Stimulated activated CD8-positive, alpha-beta memory T cell treated with anti-CD3 and anti-CD28 coated beads, Interleukin-4, amount 100 ng/mL, for 1 hour (primary cell): ENCODE data around the gene RPGR.

Experiments
- DNase-seq, 2 donors: peaks; one replicate each; pipeline ENCODE4 v3.0.0-alpha.2; 2020; ENCODE audit warnings: low read depth in 2 of 2, low spot score in 1 of 2

Gene RPGR

GRCh38 chrX:38332505-38332904 lies 5.2 kb upstream of the RPGR start:
- DNase-seq, result no peak

- no peak for DNase-seq
These were observed 419 bp upstream of the RPGR start for GRCh38 chrX:38327775-38328081.

GRCh38 chrX:38326086-38326485 lies 1.2 kb downstream of the RPGR start:
- DNase-seq, result no peak

GRCh38 chrX:38320819-38321218 lies 6.5 kb downstream of the RPGR start:
- no peak for DNase-seq

- DNase-seq, result no peak
These were observed 8.7 kb downstream of the RPGR start for GRCh38 chrX:38318606-38319005.

GRCh38 chrX:38318196-38318595 lies 9.1 kb downstream of the RPGR start:
- DNase-seq, result no peak

- DNase-seq, result no peak
These were observed 12.1 kb downstream of the RPGR start for GRCh38 chrX:38315186-38315585.

GRCh38 chrX:38313190-38313589 lies 14.1 kb downstream of the RPGR start:
- no peak for DNase-seq

- DNase-seq, result no peak
These were observed 14.9 kb downstream of the RPGR start for GRCh38 chrX:38312436-38312835.

GRCh38 chrX:38311743-38312142 lies 15.6 kb downstream of the RPGR start:
- no peak for DNase-seq

GRCh38 chrX:38305971-38306370 lies 21.3 kb downstream of the RPGR start:
- no peak for DNase-seq

GRCh38 chrX:38304010-38304409 lies 23.3 kb downstream of the RPGR start:
- no peak for DNase-seq

GRCh38 chrX:38293741-38294140 lies 33.6 kb downstream of the RPGR start:
- no peak for DNase-seq

GRCh38 chrX:38287674-38288073 lies 39.6 kb downstream of the RPGR start:
- no peak for DNase-seq

GRCh38 chrX:38285649-38286048 lies 41.7 kb downstream of the RPGR start:
- DNase-seq, result no peak

- DNase-seq, result no peak
These were observed 45.3 kb downstream of the RPGR start for GRCh38 chrX:38282049-38282448.

- DNase-seq, result no peak
These were observed 48.1 kb downstream of the RPGR start for GRCh38 chrX:38279188-38279587.

GRCh38 chrX:38278682-38279081 lies 48.6 kb downstream of the RPGR start:
- DNase-seq, result no peak

GRCh38 chrX:38277802-38278201 lies 49.5 kb downstream of the RPGR start:
- DNase-seq, result no peak

GRCh38 chrX:38277136-38277535 lies 50.2 kb downstream of the RPGR start:
- no peak for DNase-seq

- DNase-seq, result no peak
These were observed 51.2 kb downstream of the RPGR start for GRCh38 chrX:38276089-38276488.

- no peak for DNase-seq
These were observed 51.7 kb downstream of the RPGR start for GRCh38 chrX:38275615-38276014.

- DNase-seq, result no peak
These were observed 53.9 kb downstream of the RPGR start for GRCh38 chrX:38273453-38273852.

GRCh38 chrX:38271154-38271716 lies 56.1 kb downstream of the RPGR start:
- DNase-seq, result no peak
